GM21529 (cell line): ENCODE measurements around the gene MVD.

Source experiments
- ATAC-seq: cut with Tn5 transposase; IDR thresholded peaks from one replicate; pipeline ENCODE4 v1.9.1; 2021; ENCODE audit not compliant: unreplicated experiment

The MVD gene

GRCh38 chr16:88697116-88697830 lies 34.4 kb upstream of the MVD start:
- no peak for ATAC-seq

GRCh38 chr16:88696441-88696840 lies 33.5 kb upstream of the MVD start:
- ATAC-seq: no peak

DNA sequence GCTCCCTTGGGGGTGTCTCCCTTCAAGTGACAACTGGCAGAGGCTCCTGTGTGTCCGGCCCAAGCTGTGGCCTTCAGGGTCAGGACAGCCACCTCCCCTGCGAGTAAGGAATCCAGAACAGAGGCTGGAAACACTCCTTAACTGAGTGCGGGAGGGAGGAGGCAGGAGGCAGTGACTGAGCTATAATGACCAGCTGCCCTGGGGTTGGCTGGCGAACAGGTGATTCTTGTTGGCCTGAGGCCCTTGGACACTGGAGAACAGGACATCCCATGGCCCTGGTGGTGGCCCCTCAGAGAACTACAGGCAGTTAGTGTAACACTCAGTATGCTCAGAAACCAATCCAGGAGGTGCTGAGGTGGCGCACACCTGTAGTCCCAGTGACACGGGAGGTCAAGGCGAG lies 32.9 kb upstream of the MVD start:
- no peak for ATAC-seq

GRCh38 chr16:88695218-88695617 lies 32.3 kb upstream of the MVD start:
- no peak for ATAC-seq

DNA sequence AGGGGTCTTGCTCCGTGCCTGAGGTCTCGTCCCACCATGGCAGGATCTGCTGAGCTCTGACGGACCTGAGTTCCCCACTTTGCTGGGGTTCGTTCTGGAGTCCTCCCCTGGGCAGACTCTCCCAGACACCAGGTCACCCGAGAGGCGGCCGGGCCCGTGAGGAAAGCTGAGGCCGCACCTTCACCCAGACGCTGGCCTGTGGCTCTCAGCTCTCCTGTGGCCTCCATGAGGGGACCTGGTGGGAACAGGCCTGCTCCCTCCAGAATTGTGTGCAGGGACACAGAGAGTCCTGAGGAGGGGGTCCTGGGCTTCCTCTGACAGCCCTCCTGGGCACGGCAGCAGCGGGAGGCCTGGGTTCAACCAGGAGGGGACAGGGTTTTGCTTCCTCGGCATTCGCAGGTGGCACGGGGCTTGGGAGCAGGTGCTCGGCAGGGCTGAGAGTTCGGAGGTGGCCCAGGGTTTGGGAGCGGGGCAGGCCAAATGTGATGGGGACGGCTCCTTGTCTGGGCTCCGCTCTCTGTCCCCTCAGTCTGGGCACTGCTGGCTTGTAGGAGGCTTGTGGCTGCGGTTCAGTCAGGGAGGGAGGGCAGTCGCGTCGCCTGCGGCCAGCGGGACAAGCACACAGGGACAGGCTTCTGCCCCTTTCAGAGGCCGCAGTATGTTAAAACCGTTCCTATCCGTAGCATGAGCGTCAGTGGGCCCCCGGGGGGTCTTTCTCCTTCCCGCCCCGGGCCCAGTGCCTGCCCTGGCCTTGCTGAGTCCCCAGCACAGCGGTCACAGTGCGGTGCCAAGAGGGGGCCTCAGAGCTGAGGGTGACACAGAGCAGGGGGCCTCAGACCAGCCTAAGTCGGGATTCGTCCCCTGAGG lies 31.6 kb upstream of the MVD start:
- no peak for ATAC-seq

DNA sequence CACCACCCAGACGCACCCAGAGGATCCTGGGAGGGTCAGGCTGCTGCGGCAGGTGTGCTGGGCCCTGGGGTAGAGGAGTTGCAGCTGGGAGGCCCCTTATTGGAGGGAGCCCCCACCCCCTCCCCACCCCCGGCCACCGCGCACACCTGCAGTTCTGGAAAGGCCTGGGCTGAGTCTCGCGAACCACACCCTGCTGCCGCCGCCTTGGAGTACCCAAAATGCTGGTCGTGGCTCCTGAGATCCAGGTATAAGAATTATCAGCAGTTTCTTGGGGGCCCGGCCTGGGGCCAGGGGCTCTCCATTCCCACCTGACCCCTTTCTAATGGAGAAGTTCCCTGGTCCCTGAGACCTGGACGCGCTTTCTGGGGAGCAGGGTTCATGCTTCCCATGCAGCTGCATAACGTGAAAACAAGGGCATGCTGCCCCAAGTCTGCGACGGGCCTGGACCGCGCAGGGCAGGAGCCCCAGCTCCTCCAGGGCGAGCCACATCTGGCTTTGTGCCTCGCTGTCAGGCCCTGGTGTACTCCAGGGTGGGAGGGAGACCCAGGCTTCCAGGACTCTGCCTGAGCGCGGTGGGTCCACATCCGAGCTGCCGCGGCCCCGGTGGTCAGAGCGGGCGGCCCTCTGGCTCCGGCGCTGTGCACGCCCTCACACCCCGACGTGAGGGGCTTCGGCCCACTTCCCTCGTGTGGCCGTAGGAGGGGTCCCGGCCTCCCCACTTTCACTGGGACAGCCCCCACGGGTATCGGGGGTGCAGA lies 30.7 kb upstream of the MVD start:
- no peak for ATAC-seq

DNA sequence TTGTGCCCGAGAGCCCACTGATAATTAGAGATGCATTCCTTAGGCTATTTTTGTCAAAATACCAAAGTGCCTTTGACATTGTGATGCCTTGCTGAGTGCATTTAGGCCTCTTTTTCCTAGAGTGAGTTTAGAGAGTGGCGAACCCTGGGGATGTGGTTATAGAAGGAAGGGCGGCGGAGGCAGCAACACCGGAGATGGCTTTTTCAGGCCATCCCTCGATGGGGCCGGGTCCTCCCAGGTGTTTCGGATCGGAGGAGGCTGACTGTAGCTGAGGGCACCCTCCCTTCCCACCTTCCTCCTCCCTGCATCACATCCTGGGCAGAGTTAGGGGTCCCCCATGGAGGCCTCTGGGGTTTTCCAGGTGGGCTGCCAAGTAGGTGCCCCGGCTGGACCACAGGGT lies 30.0 kb upstream of the MVD start:
- no peak for ATAC-seq

GRCh38 chr16:88691924-88692560 lies 29.2 kb upstream of the MVD start:
- no peak for ATAC-seq

- ATAC-seq: no peak
Observed at GRCh38 chr16:88691129-88691813, 28.4 kb upstream of the MVD start.

- ATAC-seq: no peak
Observed at GRCh38 chr16:88690341-88691128, 27.6 kb upstream of the MVD start.

GRCh38 chr16:88688013-88688778 lies 25.3 kb upstream of the MVD start:
- no peak for ATAC-seq

DNA sequence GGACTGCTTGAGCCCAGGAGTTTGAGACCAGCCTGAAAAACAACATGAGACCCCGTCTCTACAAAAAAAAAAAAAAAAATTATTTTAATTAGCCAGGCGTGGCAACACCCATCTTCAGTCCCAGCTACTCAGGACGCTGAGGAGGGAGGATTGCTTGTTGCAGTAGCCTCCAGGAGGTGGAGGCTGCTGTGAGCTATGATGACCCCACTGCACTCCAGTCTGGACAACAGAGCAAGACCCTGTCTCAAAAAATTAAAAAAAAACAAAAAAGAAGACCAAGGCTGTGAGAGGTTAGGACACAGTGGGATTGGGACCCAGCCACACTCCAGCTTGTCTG lies 24.8 kb upstream of the MVD start:
- no peak for ATAC-seq

DNA sequence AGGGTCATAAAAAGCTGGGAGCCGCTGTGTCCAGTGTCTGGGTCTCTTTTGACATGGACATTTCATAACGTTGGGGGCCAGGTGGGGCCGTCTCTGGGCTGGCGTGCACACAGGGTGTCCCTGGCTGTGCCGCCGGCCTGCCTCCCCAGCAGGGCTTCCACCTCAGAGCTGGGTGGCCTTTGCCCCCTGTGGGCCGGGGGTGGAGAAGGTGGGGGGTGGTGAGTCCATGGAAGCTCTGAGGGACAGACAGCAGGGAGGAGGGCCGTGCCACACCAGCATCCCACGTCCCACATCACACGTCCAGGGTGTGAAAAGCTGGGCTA lies 24.3 kb upstream of the MVD start:
- no peak for ATAC-seq

GRCh38 chr16:88686439-88687253 lies 23.8 kb upstream of the MVD start, which contains the start of gene SNAI3:
SNAI3 (minus strand) TSS chr16:88686507; CDS start chr16:88686406, 101 bp downstream.
- ATAC-seq: peak; percentile 70

DNA sequence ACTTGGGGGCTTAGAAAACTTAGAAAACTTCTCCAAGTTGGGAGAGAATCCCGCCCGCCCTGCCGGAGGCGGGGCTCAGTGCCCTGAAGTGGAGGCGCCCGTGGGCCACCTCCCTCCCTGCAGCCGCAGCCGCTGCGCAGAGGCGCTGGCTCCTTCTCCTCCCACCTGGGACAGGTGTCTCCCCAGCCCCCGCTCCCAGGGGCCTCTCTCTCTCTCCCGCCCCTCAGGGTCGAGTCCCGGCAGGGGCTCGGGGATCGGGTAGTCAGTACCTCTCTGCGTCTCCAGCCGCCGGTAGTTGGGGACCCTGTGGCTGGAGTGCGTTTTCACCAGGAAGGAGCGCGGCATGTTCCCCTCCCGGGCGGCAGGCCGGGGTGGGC lies 23.2 kb upstream of the MVD start:
- ATAC-seq: peak; percentile 10

GRCh38 chr16:88685156-88686061 lies 22.5 kb upstream of the MVD start:
- no peak for ATAC-seq

DNA sequence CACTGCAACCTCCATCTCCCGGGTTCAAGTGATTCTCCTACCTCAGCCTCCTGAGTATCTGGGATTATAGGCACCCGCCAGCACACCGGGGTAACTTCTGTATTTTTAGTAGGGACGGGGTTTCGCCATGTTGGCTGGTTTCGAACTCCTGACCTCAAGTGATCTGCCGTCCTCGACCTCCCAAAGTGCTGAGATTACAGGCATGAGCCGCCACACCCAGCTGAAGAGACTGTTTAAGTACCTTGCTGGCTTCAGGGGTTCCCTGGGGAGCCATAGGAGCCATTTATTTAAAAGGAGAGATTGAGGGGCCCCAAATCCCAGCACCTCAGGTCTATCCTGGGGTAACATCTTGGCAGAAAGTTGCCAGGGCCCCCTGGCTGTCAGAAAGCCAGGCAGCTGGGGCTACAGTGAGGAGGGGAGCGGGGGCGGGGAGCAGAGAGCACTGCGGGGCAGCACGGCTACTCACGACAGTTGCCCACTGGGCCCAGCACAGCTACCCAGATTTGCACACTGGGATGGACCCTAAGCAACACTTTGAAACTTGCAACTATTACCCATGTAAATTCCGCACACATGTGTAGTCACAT lies 21.8 kb upstream of the MVD start:
- no peak for ATAC-seq
